GM20000 (cell line): ENCODE results near the gene UBXN6.

Experiments used
- DNase-seq: peaks from one replicate; pipeline ENCODE4 v3.0.0; 2012; ENCODE audit warnings: low spot score
- CTCF ChIP-seq: IDR thresholded peaks from 2 replicates; pipeline ENCODE4 v1.5.1; 2012; ENCODE audit warnings: mild to moderate bottlenecking, control low read depth; ENCODE audit errors: extremely low read depth, missing control alignments

Gene UBXN6

GRCh38 chr19:4503825-4504170 is 46.2 kb upstream of the UBXN6 start:
- no peak for TF ChIP-seq CTCF
- DNase-seq, result no peak

- TF ChIP-seq CTCF, result no peak
- DNase-seq, result no peak
These were observed 45.7 kb upstream of the UBXN6 start for GRCh38 chr19:4503132-4503824.

GRCh38 chr19:4502282-4503131 is 44.9 kb upstream of the UBXN6 start:
- TF ChIP-seq CTCF, result no peak
- DNase-seq, result no peak

GRCh38 chr19:4501691-4502090 is 44.1 kb upstream of the UBXN6 start:
- no peak for DNase-seq
- TF ChIP-seq CTCF, result no peak

- no peak for DNase-seq
- TF ChIP-seq CTCF, result no peak
These were observed 43.4 kb upstream of the UBXN6 start for GRCh38 chr19:4500841-4501591.

GRCh38 chr19:4499855-4500254 is 42.3 kb upstream of the UBXN6 start:
- no peak for DNase-seq
- TF ChIP-seq CTCF, result no peak

- no peak for TF ChIP-seq CTCF
- DNase-seq, result no peak
These were observed 41.7 kb upstream of the UBXN6 start for GRCh38 chr19:4499318-4499717.
